Right lobe of liver (tissue), 4 donors: Measurements from ENCODE around the gene UXS1.

Experiments used
- POLR2A ChIP-seq: fragments of 450-650 bp; IDR thresholded peaks from one replicate; pipeline ENCODE4 v1.6.1; 2017; ENCODE audit warnings: antibody characterized with exemption, mild to moderate bottlenecking
- TF ChIP-seq, protein P1 (sequence below), 4 donors: fragments of 200-600 bp in 3 of 4; fragments of 450-650 bp in 1 of 4; IDR thresholded peaks; one replicate each; pipeline versions ENCODE4 v1.5.1 to v1.8.0; 2016 to 2022; ENCODE audit warnings: antibody characterized with exemption in 4 of 4, mild to moderate bottlenecking in 2 of 4
- donor health status: DM: no; HTN: no; CAD: no.
- donor health status: DM: no; HTN: no; CAD: no.
- donor health status: DM: no; HTN: yes; CAD: no.

DNA sequence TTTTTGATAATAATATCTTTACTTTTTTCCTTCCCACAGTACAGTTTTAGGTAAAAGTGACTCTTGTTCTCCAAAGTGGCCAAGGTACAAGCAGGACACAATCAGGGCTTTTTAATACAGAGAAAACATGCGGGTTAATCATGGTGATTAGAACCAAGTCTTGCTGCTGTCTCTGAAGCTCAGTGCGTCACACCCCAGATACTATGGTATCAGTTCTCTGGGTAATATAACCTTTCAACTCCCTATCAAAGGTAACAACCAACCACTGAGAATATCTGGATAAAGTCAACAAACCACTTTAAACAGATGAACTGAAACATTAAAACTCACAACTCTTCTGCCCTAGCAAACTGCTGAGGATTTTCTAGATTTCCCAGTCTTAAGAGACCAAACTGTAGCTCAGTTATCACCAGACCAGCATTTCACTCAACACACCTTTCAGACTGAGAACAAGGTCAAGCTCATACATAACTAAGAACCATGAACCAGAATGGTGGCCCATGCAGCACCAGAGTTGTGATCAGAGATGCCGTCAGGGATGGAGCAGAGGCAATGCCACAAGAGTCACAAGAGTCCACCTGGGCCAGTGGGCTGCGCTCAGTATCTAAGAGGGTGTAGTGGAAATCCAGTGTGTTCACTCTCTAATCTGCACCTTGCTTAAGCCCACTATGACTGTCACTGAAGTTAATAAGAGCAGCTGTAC is 103.0 kb downstream of the UXS1 start:
- TF ChIP-seq POLR2A = no peak
- TF ChIP-seq, protein P1, sequence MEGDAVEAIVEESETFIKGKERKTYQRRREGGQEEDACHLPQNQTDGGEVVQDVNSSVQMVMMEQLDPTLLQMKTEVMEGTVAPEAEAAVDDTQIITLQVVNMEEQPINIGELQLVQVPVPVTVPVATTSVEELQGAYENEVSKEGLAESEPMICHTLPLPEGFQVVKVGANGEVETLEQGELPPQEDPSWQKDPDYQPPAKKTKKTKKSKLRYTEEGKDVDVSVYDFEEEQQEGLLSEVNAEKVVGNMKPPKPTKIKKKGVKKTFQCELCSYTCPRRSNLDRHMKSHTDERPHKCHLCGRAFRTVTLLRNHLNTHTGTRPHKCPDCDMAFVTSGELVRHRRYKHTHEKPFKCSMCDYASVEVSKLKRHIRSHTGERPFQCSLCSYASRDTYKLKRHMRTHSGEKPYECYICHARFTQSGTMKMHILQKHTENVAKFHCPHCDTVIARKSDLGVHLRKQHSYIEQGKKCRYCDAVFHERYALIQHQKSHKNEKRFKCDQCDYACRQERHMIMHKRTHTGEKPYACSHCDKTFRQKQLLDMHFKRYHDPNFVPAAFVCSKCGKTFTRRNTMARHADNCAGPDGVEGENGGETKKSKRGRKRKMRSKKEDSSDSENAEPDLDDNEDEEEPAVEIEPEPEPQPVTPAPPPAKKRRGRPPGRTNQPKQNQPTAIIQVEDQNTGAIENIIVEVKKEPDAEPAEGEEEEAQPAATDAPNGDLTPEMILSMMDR (IDR thresholded peaks at IDR 0.05) = no peak
